ENCODE results near the gene DLG2. TPM values are rescaled to one million over a fixed set of nuclear protein-coding genes. Genes with fewer than 3 reads are reported as not detected.

Gene DLG2
- total and polyA plus RNA-seq, 9 of the 15 experiments (the other 6 are each of a cell fraction or from before 2014, with no cell fraction given) = 0.52 to 1.6 (median 0.95) TPM

DNA sequence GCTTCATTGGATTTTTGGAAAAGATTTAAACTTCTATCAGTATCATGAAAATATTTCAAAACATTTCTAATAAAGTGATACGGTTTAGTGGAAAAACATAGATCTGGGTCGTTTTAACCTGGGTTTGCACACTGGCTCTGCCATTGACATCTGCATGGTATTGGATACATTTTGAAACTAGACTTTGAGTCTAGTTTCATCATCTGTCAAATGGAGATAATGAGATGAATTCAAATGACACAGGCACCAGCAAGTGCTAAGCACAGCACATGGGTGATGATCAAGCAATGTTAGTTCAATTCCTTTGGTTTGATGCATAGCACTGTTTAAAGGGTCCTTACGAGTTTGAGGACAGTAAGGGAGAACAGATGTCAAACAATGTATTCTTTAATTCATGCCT, 1522.0 kb downstream of the DLG2 start:
- H3K4me2 ChIP-seq (ENCODE audit: insufficient read depth, low read length) = no peak overlapping the region
- WGBS (ENCODE audit: insufficient coverage, low coverage, missing lambda C conversion rate) = 2% methylated on average over 3 of the region's 3 CpGs
- no peaks in the 10 kb centered on the region for H4K20me1 ChIP-seq (replicated peaks; ENCODE audit: control insufficient read depth, insufficient read depth, low read length)
- ATAC-seq (no peak), DNase-seq (ENCODE audit: extremely low read depth in 1 of 4, low spot score in 3 of 4) (no peak), FAIRE-seq (no peak)
- no peaks in the 10 kb centered on the region for H3K9me1 ChIP-seq (ENCODE audit: control insufficient read depth, insufficient read depth, low read length)
- POLR2A ChIA-PET = no interaction called here
- no peaks in the 10 kb centered on the region; the same call in 1 of the 2 replicates for H3K9me3 ChIP-seq (replicated peaks; ENCODE audit: control insufficient read depth, insufficient read depth, low read depth, low read length)
- no peak overlapping the region for H2AFZ ChIP-seq (ENCODE audit: low read depth, low read length)
- CTCF ChIA-PET (ENCODE audit: low intra/inter-chr PET ratio) = no interaction called here
- H3K27ac ChIP-seq (ENCODE audit: extremely low read depth, low read depth, low read length) = no peak overlapping the region
- in situ Hi-C loops (cut with MboI) (no loop called here), intact Hi-C loops (cut with micrococcal nuclease) (no loop called here)
- H3K4me1 ChIP-seq (replicated peaks in 1 of 2; ENCODE audit: control insufficient read depth in 2 of 2, insufficient read depth in 2 of 2, low read length in 2 of 2) = no peaks in the 10 kb centered on the region
- no peaks in the 10 kb centered on the region for H3K27me3 ChIP-seq (ENCODE audit: control insufficient read depth in 2 of 2, insufficient read depth in 2 of 2, low read length in 2 of 2)
- no peak for TF ChIP-seq RBM14 (IDR thresholded peaks at IDR 0.05; ENCODE audit: borderline replicate concordance, insufficient read depth, low read depth, low read length)
- no peak for TF ChIP-seq OTX1 (CRISPR knock-in tag; IDR thresholded peaks at IDR 0.05)
- TF ChIP-seq ZNF212 (CRISPR knock-in tag; IDR thresholded peaks at IDR 0.05) = no peak
- TF ChIP-seq, protein P1, sequence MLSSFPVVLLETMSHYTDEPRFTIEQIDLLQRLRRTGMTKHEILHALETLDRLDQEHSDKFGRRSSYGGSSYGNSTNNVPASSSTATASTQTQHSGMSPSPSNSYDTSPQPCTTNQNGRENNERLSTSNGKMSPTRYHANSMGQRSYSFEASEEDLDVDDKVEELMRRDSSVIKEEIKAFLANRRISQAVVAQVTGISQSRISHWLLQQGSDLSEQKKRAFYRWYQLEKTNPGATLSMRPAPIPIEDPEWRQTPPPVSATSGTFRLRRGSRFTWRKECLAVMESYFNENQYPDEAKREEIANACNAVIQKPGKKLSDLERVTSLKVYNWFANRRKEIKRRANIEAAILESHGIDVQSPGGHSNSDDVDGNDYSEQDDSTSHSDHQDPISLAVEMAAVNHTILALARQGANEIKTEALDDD (IDR thresholded peaks at IDR 0.05) = no peak
- no peak for TF ChIP-seq FOS (IDR thresholded peaks at IDR 0.05; ENCODE audit: extremely low read depth, insufficient read length)
- BruUV-seq (replicated peaks) = no TSS peak
- no peaks in the 10 kb centered on the region for H3K36me3 ChIP-seq (ENCODE audit: control insufficient read depth, insufficient read depth, low read length)
- H3K4me3 ChIP-seq = no peak overlapping the region
- no peaks in the 10 kb centered on the region for H3K79me2 ChIP-seq (ENCODE audit: control insufficient read depth, insufficient read depth, low read length)
- H3K9ac ChIP-seq (ENCODE audit: insufficient read depth in 1 of 2, low read depth in 2 of 2, low read length in 2 of 2) = no peak overlapping the region

DNA sequence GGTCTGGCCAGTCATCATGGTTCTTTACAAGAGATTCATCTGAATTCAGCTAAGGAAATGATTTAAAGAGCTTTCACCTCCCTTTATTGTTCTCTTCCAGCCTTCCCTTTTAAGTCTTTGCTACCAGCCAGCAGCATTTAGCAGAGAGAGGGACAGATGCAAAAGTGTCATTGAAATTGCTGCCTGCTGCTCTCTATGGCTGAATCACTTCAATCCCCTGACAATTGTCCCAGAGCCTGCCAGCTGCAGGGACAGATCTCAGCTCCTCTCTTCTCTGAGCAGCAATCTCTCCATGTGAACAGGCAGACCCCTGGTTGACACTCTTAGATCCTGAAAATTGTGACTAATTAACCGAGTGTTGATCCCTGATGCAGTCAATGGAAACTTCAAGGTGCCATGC, 1524.0 kb downstream of the DLG2 start:
- ChIA-PET POLR2A (no interaction called here), CTCF (ENCODE audit: low intra/inter-chr PET ratio) (no interaction called here)
- no peaks in the 10 kb centered on the region for H3K79me2 ChIP-seq (ENCODE audit: control insufficient read depth, insufficient read depth, low read length)
- BruUV-seq (replicated peaks) = no TSS peak
- no peak for ATAC-seq
- intact Hi-C loops (cut with micrococcal nuclease) (no loop called here), in situ Hi-C loops (cut with MboI) (no loop called here)
- H3K4me1 ChIP-seq (replicated peaks in 1 of 2; ENCODE audit: control insufficient read depth in 2 of 2, insufficient read depth in 2 of 2, low read length in 2 of 2) = no peaks in the 10 kb centered on the region
- H3K9me3 ChIP-seq (replicated peaks; ENCODE audit: control insufficient read depth, insufficient read depth, low read depth, low read length) = no peaks in the 10 kb centered on the region
- H3K27me3 ChIP-seq (ENCODE audit: control insufficient read depth in 2 of 2, insufficient read depth in 2 of 2, low read length in 2 of 2) = no peaks in the 10 kb centered on the region
- H3K9ac ChIP-seq (ENCODE audit: insufficient read depth in 1 of 2, low read depth in 2 of 2, low read length in 2 of 2) = no peak overlapping the region
- 0% methylated on average over 1 of the region's 1 CpG for WGBS (ENCODE audit: insufficient coverage, low coverage, missing lambda C conversion rate)
- H4K20me1 ChIP-seq (replicated peaks; ENCODE audit: control insufficient read depth, insufficient read depth, low read length) = no peaks in the 10 kb centered on the region
- no peak overlapping the region for H2AFZ ChIP-seq (ENCODE audit: low read depth, low read length)
- H3K4me2 ChIP-seq (ENCODE audit: insufficient read depth, low read length) = no peak overlapping the region
- no peak for DNase-seq (ENCODE audit: extremely low read depth in 1 of 4, low spot score in 3 of 4)
- H3K27ac ChIP-seq (ENCODE audit: extremely low read depth, low read depth, low read length) = no peak overlapping the region
- no peak for FAIRE-seq
- no peaks in the 10 kb centered on the region for H3K36me3 ChIP-seq (ENCODE audit: control insufficient read depth, insufficient read depth, low read length)
- H3K4me3 ChIP-seq = no peak overlapping the region
- no peaks in the 10 kb centered on the region for H3K9me1 ChIP-seq (ENCODE audit: control insufficient read depth, insufficient read depth, low read length)
- TF ChIP-seq POLR2AphosphoS5 (IDR thresholded peaks at IDR 0.05; ENCODE audit: control insufficient read depth, insufficient read depth, low read depth, low read length) = no peak
- no peak for TF ChIP-seq CHCHD3 (CRISPR knock-in tag; IDR thresholded peaks at IDR 0.05)
- TF ChIP-seq ZBTB1 (CRISPR knock-in tag; IDR thresholded peaks at IDR 0.05; ENCODE audit: borderline replicate concordance, low read depth) = no peak
- no peak for TF ChIP-seq MEF2A (IDR thresholded peaks at IDR 0.05; ENCODE audit: control insufficient read depth, low read depth, low read length)
- TF ChIP-seq RUNX1 (IDR thresholded peaks at IDR 0.05; ENCODE audit: low read depth) = no peak
- no peak for TF ChIP-seq ZNF76 (CRISPR knock-in tag; IDR thresholded peaks at IDR 0.05; ENCODE audit: borderline replicate concordance)
- TF ChIP-seq ZNF41 (CRISPR knock-in tag; conservative IDR thresholded peaks at IDR 0.05) = no peak

Measured in K562 (cell line).